ENCODE measurements around the gene BCAS1. TPM values are rescaled to one million over a fixed set of nuclear protein-coding genes. Genes with fewer than 3 reads are reported as not detected.

BCAS1 gene
- total and polyA plus RNA-seq, 2 donors (not counting 1 experiment from before 2014, with no cell fraction given): 0.97 to 1.1 TPM

DNA sequence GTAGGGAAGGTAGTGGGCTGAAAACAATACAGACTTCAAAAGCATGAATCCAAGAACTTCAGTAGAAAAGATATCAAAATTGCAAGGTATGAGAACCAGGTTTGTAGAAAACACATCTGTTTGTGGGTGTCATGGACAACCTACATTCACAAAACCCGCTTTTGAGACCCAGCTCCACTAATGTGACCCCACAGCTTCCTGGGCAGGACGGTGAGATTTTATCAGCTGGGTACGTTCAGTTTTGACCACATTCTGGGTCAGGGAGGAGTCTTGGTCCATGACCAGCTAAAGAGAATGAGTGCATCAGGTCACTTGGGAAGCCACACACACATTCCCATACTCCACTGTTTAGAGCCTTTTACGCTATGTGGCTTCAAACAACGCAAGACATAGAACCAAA, 77.1 kb downstream of the BCAS1 start:
- TF ChIP-seq, protein P1, sequence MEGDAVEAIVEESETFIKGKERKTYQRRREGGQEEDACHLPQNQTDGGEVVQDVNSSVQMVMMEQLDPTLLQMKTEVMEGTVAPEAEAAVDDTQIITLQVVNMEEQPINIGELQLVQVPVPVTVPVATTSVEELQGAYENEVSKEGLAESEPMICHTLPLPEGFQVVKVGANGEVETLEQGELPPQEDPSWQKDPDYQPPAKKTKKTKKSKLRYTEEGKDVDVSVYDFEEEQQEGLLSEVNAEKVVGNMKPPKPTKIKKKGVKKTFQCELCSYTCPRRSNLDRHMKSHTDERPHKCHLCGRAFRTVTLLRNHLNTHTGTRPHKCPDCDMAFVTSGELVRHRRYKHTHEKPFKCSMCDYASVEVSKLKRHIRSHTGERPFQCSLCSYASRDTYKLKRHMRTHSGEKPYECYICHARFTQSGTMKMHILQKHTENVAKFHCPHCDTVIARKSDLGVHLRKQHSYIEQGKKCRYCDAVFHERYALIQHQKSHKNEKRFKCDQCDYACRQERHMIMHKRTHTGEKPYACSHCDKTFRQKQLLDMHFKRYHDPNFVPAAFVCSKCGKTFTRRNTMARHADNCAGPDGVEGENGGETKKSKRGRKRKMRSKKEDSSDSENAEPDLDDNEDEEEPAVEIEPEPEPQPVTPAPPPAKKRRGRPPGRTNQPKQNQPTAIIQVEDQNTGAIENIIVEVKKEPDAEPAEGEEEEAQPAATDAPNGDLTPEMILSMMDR (IDR thresholded peaks at IDR 0.05): no peak
- no peak for TF ChIP-seq EZH2 (IDR thresholded peaks at IDR 0.05; ENCODE audit: borderline replicate concordance, insufficient read depth, low read depth, low read length, poor library complexity, severe bottlenecking)
- H3K9me3 ChIP-seq (ENCODE audit: control extremely low read depth in 1 of 3, control insufficient read depth in 2 of 3, insufficient read depth in 1 of 3, low read length in 2 of 3): no peaks in the 10 kb centered on the region
- WGBS (ENCODE audit: insufficient coverage): 67% methylated on average over 3 of the region's 5 CpGs
- H3K4me3 Mint-ChIP-seq: no peak overlapping the region
- no peaks in the 10 kb centered on the region for H3K36me3 ChIP-seq (replicated peaks in 1 of 2; ENCODE audit: control extremely low read depth in 1 of 2, control insufficient read depth in 1 of 2, extremely low read depth in 1 of 2, insufficient read depth in 2 of 2, low read length in 1 of 2)
- H2AFZ ChIP-seq (ENCODE audit: insufficient read depth, low read depth, low read length, poor library complexity, severe bottlenecking): no peak overlapping the region
- H4K20me1 ChIP-seq (ENCODE audit: control insufficient read depth, insufficient read depth, low read length, poor library complexity, severe bottlenecking): no peaks in the 10 kb centered on the region
- intact Hi-C loops (cut with micrococcal nuclease): no loop called here
- no peaks in the 10 kb centered on the region for H3K4me1 ChIP-seq (ENCODE audit: control insufficient read depth in 2 of 2, insufficient read depth in 2 of 2, low read length in 2 of 2)
- CTCF ChIA-PET: interaction anchor here (0.7 kb wide), 1 partner anchor 64 kb away, joined by 3 read pairs; no protein-coding TSS in a partner anchor
- POLR2A ChIA-PET: no interaction called here
- no peak overlapping the region for H3K4me2 ChIP-seq (replicated peaks; ENCODE audit: low read depth, low read length, poor library complexity, severe bottlenecking)
- H3K9ac ChIP-seq (ENCODE audit: low read length): no peak overlapping the region
- H3K27ac Mint-ChIP-seq: no peak overlapping the region
- H3K9me3 Mint-ChIP-seq (ENCODE audit: insufficient read depth): peaks cover 3% of the 10 kb centered on the region
- no peaks in the 10 kb centered on the region for H3K4me1 Mint-ChIP-seq
- peaks cover 0 to 4% (median 0%) of the 10 kb centered on the region in 4 experiments for H3K27me3 ChIP-seq (replicated peaks in 1 of 4; ENCODE audit: control extremely low read depth in 1 of 4, control insufficient read depth in 3 of 4, insufficient read depth in 4 of 4, low read length in 3 of 4)
- peaks cover 30% of the 10 kb centered on the region for H3K27me3 Mint-ChIP-seq
- H3K79me2 ChIP-seq (ENCODE audit: control insufficient read depth, insufficient read depth, low read length): no peaks in the 10 kb centered on the region
- H3K27ac ChIP-seq (ENCODE audit: low read length in 2 of 2): no peak overlapping the region
- ATAC-seq (ENCODE audit: low read depth): no peak
- DNase-seq: no peak
- no peak overlapping the region for H3K4me3 ChIP-seq (ENCODE audit: control extremely low read depth in 1 of 5, extremely low read depth in 1 of 5, insufficient read depth in 1 of 5, low read depth in 2 of 5, low read length in 4 of 5)

DNA sequence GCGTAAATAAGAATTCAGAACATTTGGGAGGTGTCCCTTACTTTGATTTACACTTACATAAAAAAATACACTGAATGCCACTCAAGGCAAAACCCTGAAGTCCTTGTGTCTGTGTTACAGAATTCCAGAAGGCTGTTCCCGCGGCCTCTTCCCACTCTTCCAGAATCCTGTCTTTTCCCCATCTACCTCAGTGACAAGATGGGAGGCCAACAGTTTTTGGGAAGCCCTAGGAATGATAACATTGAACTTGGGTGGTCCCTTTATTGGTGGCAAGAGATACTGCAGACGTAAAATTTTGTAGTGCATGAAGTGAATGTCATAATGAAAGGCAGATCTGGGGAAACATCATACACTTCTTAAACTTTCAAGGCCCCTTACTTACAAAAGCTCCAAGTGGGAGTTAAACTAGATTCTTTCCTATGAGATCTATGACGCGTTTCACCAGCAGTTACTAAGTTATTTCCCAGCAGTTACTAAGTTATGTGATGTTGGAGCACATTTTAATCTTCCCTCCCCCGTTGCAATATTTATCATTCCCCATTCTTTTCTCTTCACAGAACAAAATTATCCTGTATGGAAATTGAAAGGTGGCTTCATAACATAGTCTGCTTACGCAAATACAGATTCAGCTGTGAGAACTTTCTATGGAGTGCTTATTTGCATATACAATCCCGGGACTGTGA, 79.5 kb downstream of the BCAS1 start:
- CTCF ChIA-PET: interaction anchor here (0.8 kb wide), 1 partner anchor 441 kb away, joined by 3 read pairs; no protein-coding TSS in a partner anchor
- no peak overlapping the region for H3K4me3 ChIP-seq (ENCODE audit: control extremely low read depth in 1 of 5, extremely low read depth in 1 of 5, insufficient read depth in 1 of 5, low read depth in 2 of 5, low read length in 4 of 5)
- no peaks in the 10 kb centered on the region for H4K20me1 ChIP-seq (ENCODE audit: control insufficient read depth, insufficient read depth, low read length, poor library complexity, severe bottlenecking)
- Mint-ChIP-seq H3K27ac (no peak overlapping the region), H3K27me3 (peaks cover 31% of the 10 kb centered on the region), H3K9me3 (ENCODE audit: insufficient read depth) (no peaks in the 10 kb centered on the region), H3K4me3 (no peak overlapping the region), H3K4me1 (no peaks in the 10 kb centered on the region)
- no peaks in the 10 kb centered on the region for H3K79me2 ChIP-seq (ENCODE audit: control insufficient read depth, insufficient read depth, low read length)
- H3K9me3 ChIP-seq (ENCODE audit: control extremely low read depth in 1 of 3, control insufficient read depth in 2 of 3, insufficient read depth in 1 of 3, low read length in 2 of 3): no peaks in the 10 kb centered on the region
- H2AFZ ChIP-seq (ENCODE audit: insufficient read depth, low read depth, low read length, poor library complexity, severe bottlenecking): no peak overlapping the region
- no peak for ATAC-seq (ENCODE audit: low read depth)
- intact Hi-C loops (cut with micrococcal nuclease): no loop called here
- H3K4me2 ChIP-seq (replicated peaks; ENCODE audit: low read depth, low read length, poor library complexity, severe bottlenecking): no peak overlapping the region
- no peak overlapping the region for H3K9ac ChIP-seq (ENCODE audit: low read length)
- peaks cover 0 to 4% (median 0%) of the 10 kb centered on the region in 4 experiments for H3K27me3 ChIP-seq (replicated peaks in 1 of 4; ENCODE audit: control extremely low read depth in 1 of 4, control insufficient read depth in 3 of 4, insufficient read depth in 4 of 4, low read length in 3 of 4)
- no peak for DNase-seq
- H3K36me3 ChIP-seq (replicated peaks in 1 of 2; ENCODE audit: control extremely low read depth in 1 of 2, control insufficient read depth in 1 of 2, extremely low read depth in 1 of 2, insufficient read depth in 2 of 2, low read length in 1 of 2): no peaks in the 10 kb centered on the region
- POLR2A ChIA-PET: no interaction called here
- WGBS (ENCODE audit: insufficient coverage): no CpG with 5 or more reads among the region's 9 CpGs
- H3K27ac ChIP-seq (ENCODE audit: low read length in 2 of 2): no peak overlapping the region
- no peaks in the 10 kb centered on the region for H3K4me1 ChIP-seq (ENCODE audit: control insufficient read depth in 2 of 2, insufficient read depth in 2 of 2, low read length in 2 of 2)
- TF ChIP-seq, protein P1 (IDR thresholded peaks at IDR 0.05): no peak
- TF ChIP-seq EZH2 (IDR thresholded peaks at IDR 0.05; ENCODE audit: borderline replicate concordance, insufficient read depth, low read depth, low read length, poor library complexity, severe bottlenecking): no peak

Measured in B cell (primary cell).